HepG2 (cell line): ENCODE measurements around the gene MAP3K9. TPM values are rescaled to one million over a fixed set of nuclear protein-coding genes. Genes with fewer than 3 reads are reported as not detected.

Experiments used
- ATAC-seq: fragments of 200-7000 bp; cut with Tn5 transposase; 3 replicates; pipeline ENCODE4 v1.9.1; 2020; ENCODE audit warnings: mild to moderate bottlenecking, moderate library complexity
- BruUV-seq: library from RNA; stranded (reverse); fragments of 400-500 nt; replicated peaks from 2 replicates; lab custom pipeline; 2021; lab: Mats Ljungman, UMichigan
- CTCF ChIA-PET: fragments of 300-600 bp; formaldehyde crosslinking; extraction: SDS; loops from one replicate; lab custom pipeline; 2021; ENCODE audit warnings: low total read pairs, inconsistent platforms, low intra/inter-chr PET ratio; lab: Yijun Ruan, JAX
- POLR2A ChIA-PET: fragments of 350-600 bp; sonication (Branson Sonifier 250); formaldehyde crosslinking; loops from one replicate; lab custom pipeline; 2020; ENCODE audit warnings: antibody characterized with exemption, inconsistent platforms; lab: Yijun Ruan, JAX
- DNase-seq: peaks from one replicate; pipeline ENCODE4 v3.0.0-alpha.2; 2015; ENCODE audit warnings: low spot score
- FAIRE-seq: peaks from 3 replicates; lab custom pipeline; 2011; peaks lifted over from hg19 to GRCh38; lab: Jason Lieb, UNC
- H2AFZ ChIP-seq: one replicate; pipeline ENCODE4 v1.6.1; 2011; ENCODE audit warnings: low read length, inconsistent platforms
- H3K27ac ChIP-seq: fragments of 300-600 bp; 3 replicates; pipeline ENCODE4 v1.8.0; 2011; ENCODE audit warnings: mixed run types, mild to moderate bottlenecking, mixed read lengths, low read length, inconsistent platforms; ENCODE audit not compliant: insufficient read depth; ENCODE audit errors: extremely low read length
- H3K27me3 ChIP-seq, 2 experiments: fragments of 200-600 bp in 1 of 2; 2 replicates in 1 of 2; 3 replicates in 1 of 2; pipeline versions ENCODE4 v1.6.0 to v1.8.0; 2011; ENCODE audit warnings: low read length in 2 of 2, mild to moderate bottlenecking in 2 of 2, moderate library complexity in 2 of 2, inconsistent platforms in 1 of 2; ENCODE audit not compliant: insufficient read depth in 2 of 2, control insufficient read depth in 1 of 2
- H3K36me3 ChIP-seq, 2 experiments: fragments of 200-600 bp in 1 of 2; replicated peaks in 1 of 2; 2 replicates in 1 of 2; 3 replicates in 1 of 2; pipeline versions ENCODE4 v1.5.1 to v1.8.0; 2011; ENCODE audit warnings: low read length in 2 of 2, inconsistent platforms in 1 of 2; ENCODE audit not compliant: insufficient read depth in 2 of 2, control insufficient read depth in 1 of 2
- H3K4me1 ChIP-seq: 2 replicates; pipeline ENCODE4 v1.5.1; 2012; ENCODE audit warnings: low read length, inconsistent platforms; ENCODE audit not compliant: insufficient read depth
- H3K4me2 ChIP-seq: 2 replicates; pipeline ENCODE4 v1.6.0; 2011; ENCODE audit warnings: low read depth, low read length, inconsistent platforms
- H3K4me3 ChIP-seq, 3 experiments: fragments of 200-600 bp in 1 of 3; sonication (generic), shearing (Covaris generic) in 1 of 3; replicated peaks in 1 of 3; 2 replicates each; pipeline ENCODE4 v1.5.1; 2011 to 2016; ENCODE audit warnings: low read length in 3 of 3, inconsistent platforms in 2 of 3, low read depth in 2 of 3, mild to moderate bottlenecking in 2 of 3, control low read depth in 1 of 3, mixed read lengths in 1 of 3; ENCODE audit not compliant: insufficient read depth in 1 of 3
- H3K79me2 ChIP-seq: one replicate; pipeline ENCODE4 v1.6.1; 2011; ENCODE audit warnings: low read length, inconsistent platforms; ENCODE audit not compliant: insufficient read depth
- H3K9ac ChIP-seq: 2 replicates; pipeline ENCODE4 v1.6.0; 2011; ENCODE audit warnings: mild to moderate bottlenecking, low read depth, low read length, inconsistent platforms; ENCODE audit not compliant: insufficient read depth
- H3K9me3 ChIP-seq: 2 replicates; pipeline ENCODE4 v1.5.1; 2012; ENCODE audit warnings: mild to moderate bottlenecking, low read length
- H4K20me1 ChIP-seq: 2 replicates; pipeline ENCODE4 v1.6.0; 2011; ENCODE audit warnings: inconsistent platforms, mild to moderate bottlenecking, low read length, moderate library complexity; ENCODE audit not compliant: insufficient read depth
- BATF2 ChIP-seq: sonication (generic); formaldehyde crosslinking; IDR thresholded peaks from 2 replicates; pipeline ENCODE4 v1.8.0; 2022; ENCODE audit warnings: mild to moderate bottlenecking, missing genetic modification reagents, moderate library complexity
- DMTF1 ChIP-seq: sonication (generic); formaldehyde crosslinking; IDR thresholded peaks from 2 replicates; pipeline ENCODE4 v1.4.0; 2020; ENCODE audit warnings: mild to moderate bottlenecking, missing genetic modification reagents
- FOXC1 ChIP-seq: sonication (generic); formaldehyde crosslinking; IDR thresholded peaks from 2 replicates; pipeline ENCODE4 v1.8.0; 2022; ENCODE audit warnings: mild to moderate bottlenecking, missing genetic modification reagents, borderline replicate concordance
- FOXO4 ChIP-seq: sonication (generic); formaldehyde crosslinking; conservative IDR thresholded peaks from 2 replicates; pipeline ENCODE4 v1.8.1; 2023; ENCODE audit warnings: missing genetic modification reagents
- HOXD1 ChIP-seq: sonication (generic); formaldehyde crosslinking; IDR thresholded peaks from 2 replicates; pipeline ENCODE4 v1.5.0; 2020; ENCODE audit warnings: missing genetic modification reagents
- MLLT10 ChIP-seq: sonication (generic); formaldehyde crosslinking; IDR thresholded peaks from 2 replicates; pipeline ENCODE4 v1.4.0; 2020; ENCODE audit warnings: missing genetic modification reagents
- NPAS2 ChIP-seq: sonication (generic); formaldehyde crosslinking; IDR thresholded peaks from 2 replicates; pipeline ENCODE4 v1.8.0; 2022; ENCODE audit warnings: mild to moderate bottlenecking, missing genetic modification reagents, borderline replicate concordance
- PRDM15 ChIP-seq: sonication (generic); formaldehyde crosslinking; IDR thresholded peaks from 2 replicates; pipeline ENCODE4 v1.4.0; 2020; ENCODE audit warnings: missing genetic modification reagents
- SAP130 ChIP-seq: IDR thresholded peaks from 2 replicates; pipeline ENCODE4 v1.6.1; 2016; ENCODE audit warnings: low read depth
- SRY ChIP-seq: sonication (generic); formaldehyde crosslinking; IDR thresholded peaks from 2 replicates; pipeline ENCODE4 v1.8.0; 2022; ENCODE audit warnings: mild to moderate bottlenecking, missing genetic modification reagents
- ZNF343 ChIP-seq: sonication (generic); formaldehyde crosslinking; IDR thresholded peaks from 2 replicates; pipeline ENCODE4 v1.4.0; 2020; ENCODE audit warnings: mild to moderate bottlenecking, missing genetic modification reagents
- ZSCAN5A ChIP-seq: sonication (generic); formaldehyde crosslinking; IDR thresholded peaks from 2 replicates; pipeline ENCODE4 v1.8.0; 2022; ENCODE audit warnings: mild to moderate bottlenecking, missing genetic modification reagents, borderline replicate concordance
- WGBS: methylation state at CpG from one replicate; pipeline ENCODE4 v1.1.6; 2017; ENCODE audit warnings: low lambda C conversion rate; 5-methylcytosine and 5-hydroxymethylcytosine counted together
- in situ Hi-C: cut with HindIII; loops from 2 replicates; pipeline ENCODE4 v1.10.0; 2017; ENCODE audit warnings: low pct_unique_long_range_greater_than_20kb; ENCODE audit not compliant: extremely low pct_ligation_motif_present
- intact Hi-C: fragments of 100-400 bp; cut with micrococcal nuclease; formaldehyde crosslinking; loops from one replicate; pipeline ENCODE4 v1.10.0; 2022; ENCODE audit not compliant: unreplicated experiment
- polyA plus RNA-seq, 8 experiments: library from polyadenylated mRNA; depleted of rRNA in 3 of 8; stranded (reverse) in 7 of 8; unstranded in 1 of 8; fragments of >200 nt; fragmentation: Illumina TruSeq in 4 of 8; extraction: Trizol in 4 of 8; gene quantifications; 2 replicates each; pipeline versions ENCODE4 v1.2.1 to v1.2.3, GENCODE V29; 2011 to 2016; ENCODE audit warnings: low read depth in 4 of 8, missing spikeins in 1 of 8, mixed read lengths in 1 of 8; ENCODE audit not compliant: insufficient read depth in 1 of 8
- total RNA-seq, 5 experiments: library from RNA; depleted of rRNA; stranded (reverse); fragments of >200 nt; fragmentation: Illumina TruSeq; extraction: Trizol; gene quantifications; 2 replicates each; pipeline ENCODE4 v1.2.3, GENCODE V29; 2016; ENCODE audit warnings: low read depth in 1 of 5

MAP3K9 gene
- total and polyA plus RNA-seq, 2 of the 13 experiments (the other 11 are each of a cell fraction or from before 2014, with no cell fraction given), result 4.3 to 4.5 TPM

GRCh38 chr14:70827752-70828151 is 18.4 kb upstream of the MAP3K9 start:
- H3K79me2 ChIP-seq, result no peaks in the 10 kb centered on the region
- no peak for FAIRE-seq
- BruUV-seq, result no TSS peak
- H3K9me3 ChIP-seq, result no peaks in the 10 kb centered on the region
- no peak overlapping the region for H3K9ac ChIP-seq
- H3K36me3 ChIP-seq, result no peaks in the 10 kb centered on the region
- no peaks in the 10 kb centered on the region for H4K20me1 ChIP-seq
- 16% methylated on average over 6 of the region's 6 CpGs for WGBS
- DNase-seq, result peak; percentile 41
- ChIA-PET CTCF (no interaction called here), POLR2A (interaction anchor here (1.1 kb wide), 1 partner anchor 18 kb away, joined by 7 read pairs; the partner anchor contains the start of gene MAP3K9)
- H2AFZ ChIP-seq, result no peak overlapping the region
- peaks cover 0 to 19% of the 10 kb centered on the region in 2 experiments; a peak in 3 of 5 replicates for H3K27me3 ChIP-seq
- ATAC-seq, result peak; percentile 56
- in situ Hi-C loops (loop anchor here (10.0 kb wide), 1 partner anchor 127 kb away; no protein-coding TSS in a partner anchor), intact Hi-C loops (no loop called here)
- peak overlapping the region; percentile 55 for H3K4me2 ChIP-seq
- H3K27ac ChIP-seq, result no peak overlapping the region
- peaks cover 21% of the 10 kb centered on the region for H3K4me1 ChIP-seq
- H3K4me3 ChIP-seq, result no peak overlapping the region; a peak in 1 of 6 replicates
- TF ChIP-seq SRY (CRISPR knock-in tag) (no peak), NPAS2 (no peak), ZSCAN5A (CRISPR knock-in tag) (no peak), HOXD1 (no peak), BATF2 (no peak), FOXO4 (CRISPR knock-in tag) (no peak), FOXC1 (CRISPR knock-in tag) (no peak), DMTF1 (no peak), PRDM15 (no peak), SAP130 (CRISPR knock-in tag) (0 out of 2 replicates have a peak, but pooled peaks have one; percentile 25), MLLT10 (CRISPR knock-in tag) (no peak), ZNF343 (CRISPR knock-in tag) (no peak)
